GM12878 (cell line): ENCODE measurements around the gene TEFM. TPM values are rescaled to one million over a fixed set of nuclear protein-coding genes. Genes with fewer than 3 reads are reported as not detected.
A peak's percentile ranks its signal among the peaks of the same experiment; 100 is the strongest.
"Not testable (repeated sequence)": the region's sequence is repeated elsewhere in the genome, so short reads cannot be mapped to it uniquely, and the experiment has no call there.

Source experiments
- ATAC-seq: fragments of 200-7000 bp; cut with Tn5 transposase; 3 replicates; pipeline ENCODE4 v1.9.1; 2020; ENCODE audit warnings: mild to moderate bottlenecking, moderate library complexity
- BruUV-seq: library from RNA; stranded (reverse); fragments of 400-500 nt; replicated peaks from 2 replicates; lab custom pipeline; 2021; lab: Mats Ljungman, UMichigan
- CTCF ChIA-PET: fragments of 300-600 bp; sonication (Branson Sonifier 250); formaldehyde crosslinking; extraction: SDS; loops from one replicate; lab custom pipeline; 2021; ENCODE audit warnings: inconsistent platforms; lab: Yijun Ruan, JAX
- POLR2A ChIA-PET: fragments of 350-600 bp; formaldehyde crosslinking; extraction: SDS; loops from one replicate; lab custom pipeline; 2021; ENCODE audit warnings: inconsistent platforms; lab: Charles Lee
- RAD21 ChIA-PET: fragments of 300-600 bp; sonication (Branson Sonifier 250); formaldehyde crosslinking; loops from one replicate; lab custom pipeline; 2023; ENCODE audit warnings: antibody characterized with exemption; ENCODE audit not compliant: unreplicated experiment; lab: Charles Lee
- SMC1A ChIA-PET: fragments of 300-600 bp; sonication (Branson Sonifier 250); formaldehyde crosslinking; loops from one replicate; lab custom pipeline; 2023; ENCODE audit not compliant: unreplicated experiment, uncharacterized antibody; lab: Charles Lee
- DNase-seq: peaks from one replicate; pipeline ENCODE4 v3.0.0-alpha.2; 2011; ENCODE audit warnings: low read depth, low spot score
- FAIRE-seq: peaks from 3 replicates; lab custom pipeline; 2011; peaks lifted over from hg19 to GRCh38; lab: Jason Lieb, UNC
- H2AFZ ChIP-seq: 2 replicates; pipeline ENCODE4 v1.6.0; 2011; ENCODE audit warnings: low read depth, low read length, control low read depth; ENCODE audit not compliant: control insufficient read depth
- H3K27ac ChIP-seq: 2 replicates; pipeline ENCODE4 v1.5.1; 2011; ENCODE audit warnings: control low read depth; ENCODE audit not compliant: control insufficient read depth, insufficient read depth
- H3K27me3 ChIP-seq, 2 experiments: replicated peaks in 1 of 2; 2 replicates each; pipeline versions ENCODE4 v1.6.0 to v1.6.1; 2011; ENCODE audit warnings: low read length in 1 of 2; ENCODE audit not compliant: control insufficient read depth in 2 of 2, insufficient read depth in 2 of 2
- H3K36me3 ChIP-seq, 2 experiments: 2 replicates each; pipeline ENCODE4 v1.5.1; 2011; ENCODE audit warnings: low read length in 1 of 2; ENCODE audit not compliant: control insufficient read depth in 2 of 2, insufficient read depth in 2 of 2
- H3K4me1 ChIP-seq: 2 replicates; pipeline ENCODE4 v1.6.1; 2011; ENCODE audit warnings: mild to moderate bottlenecking, low read length, moderate library complexity, mixed read lengths; ENCODE audit not compliant: control insufficient read depth, insufficient read depth
- H3K4me2 ChIP-seq: 2 replicates; pipeline ENCODE4 v1.6.0; 2011; ENCODE audit warnings: control low read depth; ENCODE audit not compliant: control insufficient read depth, insufficient read depth
- H3K4me3 ChIP-seq: fragments of 200-600 bp; sonication (generic); 2 replicates; pipeline ENCODE4 v1.5.1; 2016
- H3K79me2 ChIP-seq: 2 replicates; pipeline ENCODE4 v1.6.0; 2011; ENCODE audit warnings: low read length; ENCODE audit not compliant: control insufficient read depth, insufficient read depth
- H3K9ac ChIP-seq: 2 replicates; pipeline ENCODE4 v1.8.0; 2011; ENCODE audit warnings: low read length, control low read depth, mixed read lengths; ENCODE audit not compliant: control insufficient read depth, insufficient read depth
- H3K9me3 ChIP-seq: replicated peaks from 3 replicates; pipeline ENCODE4 v1.5.1; 2011; ENCODE audit warnings: mild to moderate bottlenecking, low read length; ENCODE audit not compliant: control insufficient read depth, insufficient read depth
- H4K20me1 ChIP-seq: 2 replicates; pipeline ENCODE4 v1.6.0; 2011; ENCODE audit not compliant: control insufficient read depth, insufficient read depth
- FOS ChIP-seq: IDR thresholded peaks from 3 replicates; pipeline ENCODE4 v1.6.1; 2011; ENCODE audit warnings: borderline replicate concordance; ENCODE audit not compliant: insufficient read length; ENCODE audit errors: extremely low read depth
- MEF2A ChIP-seq: IDR thresholded peaks from 2 replicates; pipeline ENCODE4 v1.6.1; 2011; ENCODE audit warnings: low read depth, mild to moderate bottlenecking, low read length, moderate library complexity; ENCODE audit not compliant: insufficient read depth
- NBN ChIP-seq: fragments of 450-650 bp; IDR thresholded peaks from 2 replicates; pipeline ENCODE4 v1.6.1; 2016
- RAD21 ChIP-seq: IDR thresholded peaks from 2 replicates; pipeline ENCODE4 v1.6.1; 2011; ENCODE audit warnings: mild to moderate bottlenecking, low read depth, low read length, moderate library complexity; ENCODE audit not compliant: insufficient read depth
- RAD51 ChIP-seq: fragments of 450-650 bp; IDR thresholded peaks from 2 replicates; pipeline ENCODE4 v1.6.1; 2016; ENCODE audit warnings: moderate library complexity, mild to moderate bottlenecking, inconsistent platforms
- SUPT20H ChIP-seq: IDR thresholded peaks from 2 replicates; pipeline ENCODE4 v1.6.1; 2011; ENCODE audit warnings: low read depth, mild to moderate bottlenecking, low read length, moderate library complexity, borderline replicate concordance; ENCODE audit not compliant: control insufficient read depth
- WGBS: methylation state at CpG from one replicate; pipeline ENCODE4 v1.1.6; 2016; ENCODE audit warnings: low lambda C conversion rate; ENCODE audit not compliant: insufficient replicate concordance, insufficient coverage; ENCODE audit errors: missing lambda C conversion rate; 5-methylcytosine and 5-hydroxymethylcytosine counted together
- in situ Hi-C: fragments of 300-500 bp; cut with MboI; formaldehyde crosslinking; loops from 9 replicates; pipeline ENCODE4 v1.14.3; 2018; ENCODE audit warnings: mixed read lengths
- intact Hi-C: fragments of 100-400 bp; cut with micrococcal nuclease; formaldehyde crosslinking; loops from one replicate; pipeline ENCODE4 v1.14.2; 2022; ENCODE audit not compliant: unreplicated experiment
- polyA plus RNA-seq, 11 experiments: library from polyadenylated mRNA; depleted of rRNA in 4 of 11; unstranded in 6 of 11; stranded (reverse) in 5 of 11; fragments of >200 nt; fragmentation: Nextera tagmentation in 4 of 11; fragmentation: Illumina TruSeq in 1 of 11; extraction: Ambion mirVana in 4 of 11; extraction: Trizol in 1 of 11; gene quantifications; 1 replicate in 1 of 11; 2 replicates in 10 of 11; pipeline versions ENCODE4 v1.2.1 to v1.2.3, GENCODE V29; 2011 to 2016; ENCODE audit warnings: inconsistent platforms in 2 of 11, missing spikeins in 2 of 11, low read depth in 1 of 11
- total RNA-seq, 4 experiments: library from RNA; depleted of rRNA in 3 of 4; stranded (reverse); fragments of >200 nt in 3 of 4; fragmentation: Illumina TruSeq in 1 of 4; extraction: Trizol in 1 of 4; gene quantifications; 2 replicates each; pipeline versions ENCODE4 v1.2.1 to v1.2.3, GENCODE V29; 2013 to 2021
- TF ChIP-seq, protein P1 (sequence below): IDR thresholded peaks from 2 replicates; pipeline ENCODE4 v1.6.1; 2011; ENCODE audit warnings: borderline replicate concordance, low read depth, mild to moderate bottlenecking, moderate library complexity, low read length; ENCODE audit not compliant: insufficient read depth, poor library complexity, severe bottlenecking
- TF ChIP-seq, protein P2 (sequence below): fragments of 450-650 bp; IDR thresholded peaks from 2 replicates; pipeline ENCODE4 v1.6.1; 2018; ENCODE audit warnings: mild to moderate bottlenecking, low read depth, moderate library complexity; ENCODE audit not compliant: partially characterized antibody
- TF ChIP-seq, protein P3 (sequence below): IDR thresholded peaks from 2 replicates; pipeline ENCODE4 v1.6.1; 2012; ENCODE audit warnings: mild to moderate bottlenecking, low read depth, low read length

TEFM gene
- total and polyA plus RNA-seq, 10 of the 15 experiments (the other 5 are each of a cell fraction or from before 2014, with no cell fraction given) = 11.5 to 57.1 (median 28.6) TPM

DNA sequence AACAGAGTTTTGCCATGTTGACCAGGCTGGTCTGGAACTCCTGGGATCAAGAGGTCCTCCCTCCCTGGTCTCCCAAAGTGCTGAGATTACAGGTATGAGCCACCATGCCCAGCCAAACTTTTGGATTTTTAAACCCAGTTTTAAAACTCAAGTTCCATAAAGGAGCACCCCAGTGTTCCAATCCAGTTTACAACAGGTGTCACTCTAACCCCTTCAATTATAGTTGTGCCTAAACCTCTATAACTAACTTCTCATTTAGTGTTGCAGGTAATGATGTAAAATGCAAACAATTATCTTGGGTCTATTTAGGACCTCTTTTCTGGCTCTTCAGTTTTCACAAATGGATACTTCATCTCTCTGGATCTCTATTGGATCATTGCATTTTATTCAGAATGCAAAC lies 7.9 kb upstream of the TEFM start (continued):
- TF ChIP-seq, protein P1, sequence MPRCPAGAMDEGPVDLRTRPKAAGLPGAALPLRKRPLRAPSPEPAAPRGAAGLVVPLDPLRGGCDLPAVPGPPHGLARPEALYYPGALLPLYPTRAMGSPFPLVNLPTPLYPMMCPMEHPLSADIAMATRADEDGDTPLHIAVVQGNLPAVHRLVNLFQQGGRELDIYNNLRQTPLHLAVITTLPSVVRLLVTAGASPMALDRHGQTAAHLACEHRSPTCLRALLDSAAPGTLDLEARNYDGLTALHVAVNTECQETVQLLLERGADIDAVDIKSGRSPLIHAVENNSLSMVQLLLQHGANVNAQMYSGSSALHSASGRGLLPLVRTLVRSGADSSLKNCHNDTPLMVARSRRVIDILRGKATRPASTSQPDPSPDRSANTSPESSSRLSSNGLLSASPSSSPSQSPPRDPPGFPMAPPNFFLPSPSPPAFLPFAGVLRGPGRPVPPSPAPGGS = no peak
- TF ChIP-seq FOS (no peak), NBN (no peak), RAD21 (peak; percentile 41), RAD51 (no peak), MEF2A (no peak), SUPT20H (no peak)
- TF ChIP-seq, protein P2, sequence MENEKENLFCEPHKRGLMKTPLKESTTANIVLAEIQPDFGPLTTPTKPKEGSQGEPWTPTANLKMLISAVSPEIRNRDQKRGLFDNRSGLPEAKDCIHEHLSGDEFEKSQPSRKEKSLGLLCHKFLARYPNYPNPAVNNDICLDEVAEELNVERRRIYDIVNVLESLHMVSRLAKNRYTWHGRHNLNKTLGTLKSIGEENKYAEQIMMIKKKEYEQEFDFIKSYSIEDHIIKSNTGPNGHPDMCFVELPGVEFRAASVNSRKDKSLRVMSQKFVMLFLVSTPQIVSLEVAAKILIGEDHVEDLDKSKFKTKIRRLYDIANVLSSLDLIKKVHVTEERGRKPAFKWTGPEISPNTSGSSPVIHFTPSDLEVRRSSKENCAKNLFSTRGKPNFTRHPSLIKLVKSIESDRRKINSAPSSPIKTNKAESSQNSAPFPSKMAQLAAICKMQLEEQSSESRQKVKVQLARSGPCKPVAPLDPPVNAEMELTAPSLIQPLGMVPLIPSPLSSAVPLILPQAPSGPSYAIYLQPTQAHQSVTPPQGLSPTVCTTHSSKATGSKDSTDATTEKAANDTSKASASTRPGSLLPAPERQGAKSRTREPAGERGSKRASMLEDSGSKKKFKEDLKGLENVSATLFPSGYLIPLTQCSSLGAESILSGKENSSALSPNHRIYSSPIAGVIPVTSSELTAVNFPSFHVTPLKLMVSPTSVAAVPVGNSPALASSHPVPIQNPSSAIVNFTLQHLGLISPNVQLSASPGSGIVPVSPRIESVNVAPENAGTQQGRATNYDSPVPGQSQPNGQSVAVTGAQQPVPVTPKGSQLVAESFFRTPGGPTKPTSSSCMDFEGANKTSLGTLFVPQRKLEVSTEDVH = no peak
- TF ChIP-seq, protein P3, sequence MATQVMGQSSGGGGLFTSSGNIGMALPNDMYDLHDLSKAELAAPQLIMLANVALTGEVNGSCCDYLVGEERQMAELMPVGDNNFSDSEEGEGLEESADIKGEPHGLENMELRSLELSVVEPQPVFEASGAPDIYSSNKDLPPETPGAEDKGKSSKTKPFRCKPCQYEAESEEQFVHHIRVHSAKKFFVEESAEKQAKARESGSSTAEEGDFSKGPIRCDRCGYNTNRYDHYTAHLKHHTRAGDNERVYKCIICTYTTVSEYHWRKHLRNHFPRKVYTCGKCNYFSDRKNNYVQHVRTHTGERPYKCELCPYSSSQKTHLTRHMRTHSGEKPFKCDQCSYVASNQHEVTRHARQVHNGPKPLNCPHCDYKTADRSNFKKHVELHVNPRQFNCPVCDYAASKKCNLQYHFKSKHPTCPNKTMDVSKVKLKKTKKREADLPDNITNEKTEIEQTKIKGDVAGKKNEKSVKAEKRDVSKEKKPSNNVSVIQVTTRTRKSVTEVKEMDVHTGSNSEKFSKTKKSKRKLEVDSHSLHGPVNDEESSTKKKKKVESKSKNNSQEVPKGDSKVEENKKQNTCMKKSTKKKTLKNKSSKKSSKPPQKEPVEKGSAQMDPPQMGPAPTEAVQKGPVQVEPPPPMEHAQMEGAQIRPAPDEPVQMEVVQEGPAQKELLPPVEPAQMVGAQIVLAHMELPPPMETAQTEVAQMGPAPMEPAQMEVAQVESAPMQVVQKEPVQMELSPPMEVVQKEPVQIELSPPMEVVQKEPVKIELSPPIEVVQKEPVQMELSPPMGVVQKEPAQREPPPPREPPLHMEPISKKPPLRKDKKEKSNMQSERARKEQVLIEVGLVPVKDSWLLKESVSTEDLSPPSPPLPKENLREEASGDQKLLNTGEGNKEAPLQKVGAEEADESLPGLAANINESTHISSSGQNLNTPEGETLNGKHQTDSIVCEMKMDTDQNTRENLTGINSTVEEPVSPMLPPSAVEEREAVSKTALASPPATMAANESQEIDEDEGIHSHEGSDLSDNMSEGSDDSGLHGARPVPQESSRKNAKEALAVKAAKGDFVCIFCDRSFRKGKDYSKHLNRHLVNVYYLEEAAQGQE = no peak

DNA sequence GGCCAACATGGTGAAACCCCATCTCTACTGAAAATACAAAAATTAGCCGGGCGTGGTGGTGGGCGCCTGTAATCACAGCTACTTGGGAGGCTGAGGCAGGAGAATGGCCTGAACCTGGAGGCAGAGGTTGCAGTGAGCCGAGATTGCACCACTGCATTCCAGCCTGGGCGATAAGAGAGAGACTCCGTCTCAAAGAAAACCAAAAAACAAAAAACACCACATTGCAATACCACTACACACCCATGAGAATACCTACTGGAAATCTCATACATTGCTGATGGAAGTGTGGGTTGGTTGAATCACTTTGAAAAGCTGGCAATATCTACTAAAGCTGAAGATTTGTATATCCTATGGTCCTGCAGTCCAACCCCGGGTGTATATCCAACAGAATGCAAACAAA lies 4.1 kb upstream of the TEFM start:
- SMC1A ChIA-PET = interaction anchor here (1.0 to 1.5 kb wide), 5 partner anchors 15 to 315 kb away, joined by 3 read pairs; partner anchors contain the start of gene RNF135
- CTCF ChIA-PET = interaction anchor here (0.7 kb wide), 1 partner anchor 159 kb away, joined by 3 read pairs; no protein-coding TSS in a partner anchor
- POLR2A ChIA-PET, RAD21 ChIA-PET, BruUV-seq, H3K4me2 ChIP-seq, H3K4me3 ChIP-seq, intact Hi-C loops, FAIRE-seq, H2AFZ ChIP-seq, H4K20me1 ChIP-seq, H3K36me3 ChIP-seq, H3K9ac ChIP-seq, H3K9me3 ChIP-seq, H3K4me1 ChIP-seq, H3K27me3 ChIP-seq, DNase-seq, H3K27ac ChIP-seq, ATAC-seq: not testable (repeated sequence)
- WGBS = 87% methylated on average over 7 of the region's 7 CpGs
- in situ Hi-C loops = loop anchor here (10.0 kb wide), 1 partner anchor 305 kb away; no protein-coding TSS in a partner anchor
- peaks cover 14% of the 10 kb centered on the region for H3K79me2 ChIP-seq
